NCI-H510A treated with DMSO at 0.1 percent for 48 hours (cell line): Measurements from ENCODE around the gene TBC1D26.
"Not testable (repeated sequence)": the region's sequence is repeated elsewhere in the genome, so short reads cannot be mapped to it uniquely, and the experiment has no call there.

Experiments used
- DNase-seq: peaks from one replicate; lab custom pipeline; 2025; lab: John Stamatoyannopoulos, UW

TBC1D26 gene

GRCh38 chr17:15744074-15744676, 12.1 kb downstream of the TBC1D26 start:
- DNase-seq, result no peak

GRCh38 chr17:15744885-15745284, 12.8 kb downstream of the TBC1D26 start:
- no peak for DNase-seq

GRCh38 chr17:15749403-15749802, 17.3 kb downstream of the TBC1D26 start:
- DNase-seq, result not testable (repeated sequence)

GRCh38 chr17:15768865-15769533, 36.9 kb downstream of the TBC1D26 start:
- DNase-seq, result not testable (repeated sequence)

GRCh38 chr17:15770679-15771078, 38.6 kb downstream of the TBC1D26 start:
- not testable (repeated sequence) for DNase-seq

- no peak for DNase-seq
These were observed 44.8 kb downstream of the TBC1D26 start for GRCh38 chr17:15776871-15777270.

- no peak for DNase-seq
These were observed 45.2 kb downstream of the TBC1D26 start for GRCh38 chr17:15777297-15777696.

GRCh38 chr17:15777717-15778116, 45.6 kb downstream of the TBC1D26 start:
- no peak for DNase-seq

- DNase-seq, result no peak
These were observed 47.0 kb downstream of the TBC1D26 start for GRCh38 chr17:15779119-15779518.

- no peak for DNase-seq
These were observed 48.1 kb downstream of the TBC1D26 start for GRCh38 chr17:15780188-15780587.

GRCh38 chr17:15782866-15783265, 50.8 kb downstream of the TBC1D26 start:
- no peak for DNase-seq

GRCh38 chr17:15783461-15783860, 51.4 kb downstream of the TBC1D26 start:
- DNase-seq, result no peak

GRCh38 chr17:15784351-15784750, 52.3 kb downstream of the TBC1D26 start:
- not testable (repeated sequence) for DNase-seq

- not testable (repeated sequence) for DNase-seq
These were observed 55.4 kb downstream of the TBC1D26 start for GRCh38 chr17:15787363-15788075.

GRCh38 chr17:15788365-15788764, 56.3 kb downstream of the TBC1D26 start:
- not testable (repeated sequence) for DNase-seq
